NCI-H460 (cell line): ENCODE measurements around the gene MSANTD2. TPM values are rescaled to one million over a fixed set of nuclear protein-coding genes. Genes with fewer than 3 reads are reported as not detected.

Source experiments
- DNase-seq: peaks from one replicate; pipeline ENCODE4 v3.0.0-alpha.2; 2016; ENCODE audit warnings: low read depth; ENCODE audit errors: extremely low read depth
- polyA plus RNA-seq: library from polyadenylated mRNA; depleted of rRNA; stranded (reverse); fragments of >200 nt; gene quantifications from 2 replicates; pipeline ENCODE4 v1.2.3, GENCODE V29; 2014; cell fraction: nucleus; rRNA removed
- total RNA-seq: library from RNA; depleted of rRNA; stranded (reverse); fragments of >200 nt; shearing (Covaris generic); gene quantifications from 2 replicates; pipeline ENCODE4 v1.2.3, GENCODE V29; 2014; rRNA removed

MSANTD2 gene
- 5.1 and 8.0 TPM in 2 replicates for total RNA-seq
- polyA plus RNA-seq = 19.9 and 22.9 TPM in 2 replicates

GRCh38 chr11:124800226-124800929 lies at the start of gene MSANTD2:
Gene MSANTD2, minus strand, starts transcription at chr11:124800406. Its CDS starts 26 bp downstream, at chr11:124800380.
- DNase-seq = peak; percentile 36

- no peak for DNase-seq
Measured at GRCh38 chr11:124846070-124846673, 46.0 kb upstream of the MSANTD2 start.

- no peak for DNase-seq
Measured at GRCh38 chr11:124844664-124845079, 44.5 kb upstream of the MSANTD2 start.

GRCh38 chr11:124843616-124843910 lies 43.4 kb upstream of the MSANTD2 start:
- no peak for DNase-seq

- DNase-seq = no peak
Measured at GRCh38 chr11:124842305-124842704, 42.1 kb upstream of the MSANTD2 start.

- DNase-seq = no peak
Measured at GRCh38 chr11:124841840-124842239, 41.6 kb upstream of the MSANTD2 start.

GRCh38 chr11:124841201-124841600 lies 41.0 kb upstream of the MSANTD2 start:
- no peak for DNase-seq

GRCh38 chr11:124840666-124841065 lies 40.5 kb upstream of the MSANTD2 start:
- DNase-seq = no peak

- no peak for DNase-seq
Measured at GRCh38 chr11:124839972-124840621, 39.9 kb upstream of the MSANTD2 start.

- DNase-seq = no peak
Measured at GRCh38 chr11:124839128-124839971, 39.1 kb upstream of the MSANTD2 start.

GRCh38 chr11:124838805-124839127 lies 38.6 kb upstream of the MSANTD2 start:
- no peak for DNase-seq

- peak; percentile 32 for DNase-seq
Measured at GRCh38 chr11:124837491-124837856, 37.3 kb upstream of the MSANTD2 start.

- no peak for DNase-seq
Measured at GRCh38 chr11:124835918-124836317, 35.7 kb upstream of the MSANTD2 start.

GRCh38 chr11:124834526-124835180 lies 34.4 kb upstream of the MSANTD2 start:
- no peak for DNase-seq

- no peak for DNase-seq
Measured at GRCh38 chr11:124832571-124832970, 32.4 kb upstream of the MSANTD2 start.

- no peak for DNase-seq
Measured at GRCh38 chr11:124831897-124832296, 31.7 kb upstream of the MSANTD2 start.

GRCh38 chr11:124830749-124831148 lies 30.5 kb upstream of the MSANTD2 start:
- DNase-seq = no peak

- no peak for DNase-seq
Measured at GRCh38 chr11:124829986-124830385, 29.8 kb upstream of the MSANTD2 start.

GRCh38 chr11:124825876-124826275 lies 25.7 kb upstream of the MSANTD2 start:
- DNase-seq = no peak

- DNase-seq = no peak
Measured at GRCh38 chr11:124823512-124824376, 23.5 kb upstream of the MSANTD2 start.
